Measurements from ENCODE around the gene PRR23C. TPM values are rescaled to one million over a fixed set of nuclear protein-coding genes. Genes with fewer than 3 reads are reported as not detected.

The PRR23C gene
- total RNA-seq, 1 donor from 2014 or later: 0.24 TPM

DNA sequence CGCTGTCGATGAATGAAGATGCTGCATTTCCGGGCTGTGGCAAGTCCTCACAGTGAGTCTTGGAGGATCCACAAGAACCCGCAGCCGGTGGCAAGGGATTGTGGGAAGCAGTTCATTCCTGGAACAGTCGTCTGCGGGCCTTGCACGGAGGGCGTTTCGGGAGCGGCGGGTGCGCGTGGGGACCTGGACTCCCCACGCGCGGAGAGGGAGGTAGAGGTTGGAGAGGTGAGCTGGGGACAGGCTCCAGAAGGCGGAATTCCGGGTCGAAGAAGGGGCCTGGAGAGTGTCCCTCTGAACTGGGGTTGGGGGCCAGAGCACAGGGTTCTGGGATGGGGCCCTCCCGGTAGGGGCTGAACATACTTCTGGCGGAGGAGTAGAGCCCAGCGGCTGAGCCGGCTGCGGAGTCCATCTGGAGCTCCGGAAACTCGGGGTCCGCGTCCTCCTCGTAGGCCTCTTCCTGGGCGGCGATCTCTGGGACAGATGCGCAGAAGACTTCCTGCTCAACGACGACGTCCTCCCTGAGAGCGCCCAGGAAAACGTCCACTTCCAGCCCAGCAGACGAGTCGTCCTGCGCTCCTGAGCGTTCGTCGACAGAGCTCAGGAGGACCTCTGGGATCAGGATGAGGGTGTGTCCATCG lies 39.2 kb downstream of the PRR23C start:
- no peak for DNase-seq (ENCODE audit: low spot score)

DNA sequence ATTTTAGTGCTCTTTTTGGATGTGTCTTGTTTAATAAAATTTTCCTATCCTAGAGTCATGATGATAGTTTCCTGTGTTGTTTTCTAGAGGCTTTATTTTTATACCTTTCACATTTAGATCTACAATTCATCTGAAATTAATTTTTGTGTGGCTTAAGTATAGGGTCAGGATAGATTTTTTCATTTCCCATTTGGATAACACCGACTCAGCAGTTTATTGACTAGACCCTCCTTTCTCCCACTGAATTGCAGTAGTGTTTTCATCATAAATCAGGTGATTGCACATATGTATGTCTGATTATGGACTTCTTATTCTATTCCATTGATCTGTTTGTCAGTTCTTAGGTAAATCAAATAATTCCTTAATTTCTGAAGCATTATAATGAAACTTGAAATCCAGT lies 49.0 kb downstream of the PRR23C start:
- no peak for DNase-seq (ENCODE audit: low spot score)

Other genes with a start within 250 kb of the PRR23C start
- gene PIK3CB, start 210.0 kb downstream of the PRR23C start, total RNA-seq (ENCODE audit: insufficient read depth, low replicate concordance): 18.5 TPM
- 5.3 TPM for gene FOXL2, start 97.8 kb downstream of the PRR23C start, total RNA-seq (ENCODE audit: insufficient read depth, low replicate concordance)
- gene FOXL2NB, start 97.7 kb downstream of the PRR23C start, total RNA-seq (ENCODE audit: insufficient read depth, low replicate concordance): 1.9 TPM
- not detected for gene PRR23A, start 38.6 kb downstream of the PRR23C start, total RNA-seq (ENCODE audit: insufficient read depth, low replicate concordance)
- 1.4 TPM for gene PRR23B, start 24.0 kb downstream of the PRR23C start, total RNA-seq (ENCODE audit: insufficient read depth, low replicate concordance)